MV-4-11 (cell line): ENCODE measurements around the gene RC3H1.
"Not testable (repeated sequence)": the region's sequence is repeated elsewhere in the genome, so short reads cannot be mapped to it uniquely, and the experiment has no call there.

Source experiments
- DNase-seq: peaks from one replicate; lab custom pipeline; 2025; lab: John Stamatoyannopoulos, UW

Gene RC3H1

GRCh38 chr1:174022080-174022975, at the start of gene RC3H1:
TSS of gene RC3H1 (minus strand) at chr1:174022357. CDS start at chr1:173992985, 29,372 bp downstream.
- peak; percentile 91 for DNase-seq

- no peak for DNase-seq
Measured at GRCh38 chr1:174070614-174071013, 48.5 kb upstream of the RC3H1 start.

GRCh38 chr1:174068000-174068399, 45.8 kb upstream of the RC3H1 start:
- no peak for DNase-seq

- no peak for DNase-seq
Measured at GRCh38 chr1:174060090-174060489, 37.9 kb upstream of the RC3H1 start.

- no peak for DNase-seq
Measured at GRCh38 chr1:174058624-174059023, 36.5 kb upstream of the RC3H1 start.

- not testable (repeated sequence) for DNase-seq
Measured at GRCh38 chr1:174056609-174057008, 34.5 kb upstream of the RC3H1 start.

- not testable (repeated sequence) for DNase-seq
Measured at GRCh38 chr1:174055797-174056196, 33.6 kb upstream of the RC3H1 start.

GRCh38 chr1:174053826-174054225, 31.7 kb upstream of the RC3H1 start:
- no peak for DNase-seq

GRCh38 chr1:174052621-174053020, 30.5 kb upstream of the RC3H1 start:
- no peak for DNase-seq

GRCh38 chr1:174051956-174052355, 29.8 kb upstream of the RC3H1 start:
- DNase-seq, result no peak

- no peak for DNase-seq
Measured at GRCh38 chr1:174049514-174049913, 27.4 kb upstream of the RC3H1 start.

GRCh38 chr1:174044418-174045222, 22.5 kb upstream of the RC3H1 start:
- DNase-seq, result no peak

- not testable (repeated sequence) for DNase-seq
Measured at GRCh38 chr1:174042509-174042908, 20.4 kb upstream of the RC3H1 start.

- no peak for DNase-seq
Measured at GRCh38 chr1:174041369-174041768, 19.2 kb upstream of the RC3H1 start.

GRCh38 chr1:174040387-174040786, 18.2 kb upstream of the RC3H1 start:
- DNase-seq, result no peak

- no peak for DNase-seq
Measured at GRCh38 chr1:174039027-174039426, 16.9 kb upstream of the RC3H1 start.

GRCh38 chr1:174036798-174037197, 14.6 kb upstream of the RC3H1 start:
- no peak for DNase-seq

GRCh38 chr1:174036204-174036603, 14.0 kb upstream of the RC3H1 start:
- no peak for DNase-seq

- no peak for DNase-seq
Measured at GRCh38 chr1:174032671-174033222, 10.6 kb upstream of the RC3H1 start.

GRCh38 chr1:174031099-174031498, 8.9 kb upstream of the RC3H1 start:
- DNase-seq, result no peak

GRCh38 chr1:174028495-174028894, 6.3 kb upstream of the RC3H1 start:
- DNase-seq, result no peak

- peak; percentile 69 for DNase-seq
Measured at GRCh38 chr1:174023440-174023839, 1.3 kb upstream of the RC3H1 start.

- DNase-seq, result no peak
Measured at GRCh38 chr1:174022976-174023277, 770 bp upstream of the RC3H1 start.
